GM18868 (cell line): ENCODE results near the gene TSACC.

Experiments
- ATAC-seq: cut with Tn5 transposase; IDR thresholded peaks from one replicate; pipeline ENCODE4 v1.9.1; 2021; ENCODE audit warnings: mild to moderate bottlenecking, moderate library complexity; ENCODE audit not compliant: unreplicated experiment

The TSACC gene

GRCh38 chr1:156391701-156392100 is 53.4 kb downstream of the TSACC start:
- ATAC-seq = no peak

GRCh38 chr1:156392452-156392853 is 54.1 kb downstream of the TSACC start:
- no peak for ATAC-seq

- ATAC-seq = no peak
These were observed 54.8 kb downstream of the TSACC start for GRCh38 chr1:156393095-156393494.

GRCh38 chr1:156394082-156394481 is 55.8 kb downstream of the TSACC start:
- no peak for ATAC-seq

- no peak for ATAC-seq
These were observed 56.6 kb downstream of the TSACC start for GRCh38 chr1:156394835-156395461.
